Measurements from ENCODE around the gene RNF151. TPM values are rescaled to one million over a fixed set of nuclear protein-coding genes. Genes with fewer than 3 reads are reported as not detected.

The RNF151 gene
- total RNA-seq (2022; extraction: Qiagen RNA extraction): 0.10 TPM in 1 of 5 replicates, not detected in the others

GRCh38 chr16:1966460-1966859, at the start of gene RNF151:
RNF151 (plus strand) TSS chr16:1966856; CDS start chr16:1966882, 26 bp downstream.

GRCh38 chr16:1918351-1919326, 48.0 kb upstream of the RNF151 start, which contains the start of gene HS3ST6:
HS3ST6 (minus strand) TSS chr16:1918415; CDS start chr16:1918323, 92 bp downstream.

GRCh38 chr16:1942810-1943726, 23.6 kb upstream of the RNF151 start, which contains the start of gene MSRB1:
MSRB1 (minus strand) TSS chr16:1943199; CDS start chr16:1943156, 43 bp downstream.

GRCh38 chr16:1959269-1960039, 7.2 kb upstream of the RNF151 start, which contains the start of gene NDUFB10:
NDUFB10 (plus strand) TSS chr16:1959538; CDS start chr16:1959625, 87 bp downstream.

GRCh38 chr16:1964506-1965395, 1.9 kb upstream of the RNF151 start, which contains the start of gene RPS2:
RPS2 (minus strand) TSS chr16:1964826; CDS start chr16:1964625, 201 bp downstream.

GRCh38 chr16:1971796-1972489, 5.3 kb downstream of the RNF151 start, which contains the start of gene TBL3:
TBL3 (plus strand) TSS chr16:1972053; CDS start chr16:1972165, 112 bp downstream.

GRCh38 chr16:1981398-1981836, 14.8 kb downstream of the RNF151 start, which contains the start of gene NOXO1:
NOXO1 (minus strand) TSS chr16:1981469; CDS start chr16:1981179, 290 bp downstream.

GRCh38 chr16:1983544-1984346, 17.1 kb downstream of the RNF151 start, which contains the start of gene GFER:
GFER (plus strand) TSS chr16:1984193; CDS start chr16:1984219, 26 bp downstream.

GRCh38 chr16:1989209-1990100, 22.8 kb downstream of the RNF151 start, which contains the start of gene SYNGR3:
SYNGR3 (plus strand) TSS chr16:1989970; CDS start chr16:1990103, 133 bp downstream.

GRCh38 chr16:2009791-2010510, 43.3 kb downstream of the RNF151 start, which contains the start of gene ZNF598:
ZNF598 (minus strand) TSS chr16:2009821.

Other genes with a start within 250 kb of the RNF151 start
- gene NME3, start 195.3 kb upstream of the RNF151 start, total RNA-seq (2022; extraction: Qiagen RNA extraction): 28.9 to 70.0 TPM (median 65.7 TPM) in 5 replicates
- gene EME2, start 194.0 kb upstream of the RNF151 start, total RNA-seq (2022; extraction: Qiagen RNA extraction): 5.2 to 12.2 TPM (median 10.1 TPM) in 5 replicates
- 153 to 277 TPM (median 252 TPM) in 5 replicates for gene MRPS34, start 193.7 kb upstream of the RNF151 start, total RNA-seq (2022; extraction: Qiagen RNA extraction)
- gene SPSB3, start 184.3 kb upstream of the RNF151 start, total RNA-seq (2022; extraction: Qiagen RNA extraction): 15.2 to 28.8 TPM (median 25.6 TPM) in 5 replicates
- 57.1 to 94.6 TPM (median 90.2 TPM) in 5 replicates for gene NUBP2, start 183.9 kb upstream of the RNF151 start, total RNA-seq (2022; extraction: Qiagen RNA extraction)
- gene IGFALS, start 173.2 kb upstream of the RNF151 start, total RNA-seq (2022; extraction: Qiagen RNA extraction): 0.04 to 0.13 TPM (median 0.08 TPM) in 3 of 5 replicates, not detected in the others
- gene HAGH, start 140.0 kb upstream of the RNF151 start, total RNA-seq (2022; extraction: Qiagen RNA extraction): 58.3 to 76.8 TPM (median 69.0 TPM) in 5 replicates
- gene FAHD1, start 139.7 kb upstream of the RNF151 start, total RNA-seq (2022; extraction: Qiagen RNA extraction): 47.7 to 53.9 TPM (median 52.3 TPM) in 5 replicates
- 1.7 to 2.3 TPM (median 1.9 TPM) in 5 replicates for gene MEIOB, start 94.7 kb upstream of the RNF151 start, total RNA-seq (2022; extraction: Qiagen RNA extraction)
- gene HS3ST6, start 48.4 kb upstream of the RNF151 start, total RNA-seq (2022; extraction: Qiagen RNA extraction): 1.6 to 3.9 TPM (median 3.0 TPM) in 5 replicates
- 25.7 to 36.5 TPM (median 34.4 TPM) in 5 replicates for gene MSRB1, start 23.7 kb upstream of the RNF151 start, total RNA-seq (2022; extraction: Qiagen RNA extraction)
- gene RPL3L, start 12.2 kb upstream of the RNF151 start, total RNA-seq (2022; extraction: Qiagen RNA extraction): not detected in 5 replicates
- gene NDUFB10, start 7.3 kb upstream of the RNF151 start, total RNA-seq (2022; extraction: Qiagen RNA extraction): 230 to 308 TPM (median 254 TPM) in 5 replicates
- 3,823 to 5,639 TPM (median 5,518 TPM) in 5 replicates for gene RPS2, start 2.0 kb upstream of the RNF151 start, total RNA-seq (2022; extraction: Qiagen RNA extraction)
- 32.8 to 46.2 TPM (median 39.0 TPM) in 5 replicates for gene TBL3, start 5.2 kb downstream of the RNF151 start, total RNA-seq (2022; extraction: Qiagen RNA extraction)
- 0.09 to 0.52 TPM (median 0.21 TPM) in 5 replicates for gene NOXO1, start 14.6 kb downstream of the RNF151 start, total RNA-seq (2022; extraction: Qiagen RNA extraction)
- 21.3 to 45.6 TPM (median 42.0 TPM) in 5 replicates for gene GFER, start 17.3 kb downstream of the RNF151 start, total RNA-seq (2022; extraction: Qiagen RNA extraction)
- 5.5 to 9.7 TPM (median 8.2 TPM) in 5 replicates for gene SYNGR3, start 23.1 kb downstream of the RNF151 start, total RNA-seq (2022; extraction: Qiagen RNA extraction)
- gene ZNF598, start 43.0 kb downstream of the RNF151 start, total RNA-seq (2022; extraction: Qiagen RNA extraction): 45.4 to 65.2 TPM (median 62.1 TPM) in 5 replicates
- 0.87 to 1.3 TPM (median 1.1 TPM) in 5 replicates for gene NPW, start 52.9 kb downstream of the RNF151 start, total RNA-seq (2022; extraction: Qiagen RNA extraction)
- gene NHERF2, start 60.0 kb downstream of the RNF151 start, total RNA-seq (2022; extraction: Qiagen RNA extraction): 43.6 to 63.6 TPM (median 62.0 TPM) in 5 replicates
- 37.5 to 51.5 TPM (median 47.5 TPM) in 5 replicates for gene NTHL1, start 81.0 kb downstream of the RNF151 start, total RNA-seq (2022; extraction: Qiagen RNA extraction)
- gene TSC2, start 81.1 kb downstream of the RNF151 start, total RNA-seq (2022; extraction: Qiagen RNA extraction): 26.6 to 43.3 TPM (median 38.2 TPM) in 5 replicates
- gene PKD1, start 169.0 kb downstream of the RNF151 start, total RNA-seq (2022; extraction: Qiagen RNA extraction): 36.3 to 64.1 TPM (median 59.9 TPM) in 5 replicates
- gene RAB26, start 181.8 kb downstream of the RNF151 start, total RNA-seq (2022; extraction: Qiagen RNA extraction): 2.4 to 4.6 TPM (median 3.5 TPM) in 5 replicates
- 40.5 to 59.7 TPM (median 53.3 TPM) in 5 replicates for gene TRAF7, start 188.9 kb downstream of the RNF151 start, total RNA-seq (2022; extraction: Qiagen RNA extraction)
- gene CASKIN1, start 229.7 kb downstream of the RNF151 start, total RNA-seq (2022; extraction: Qiagen RNA extraction): 0.32 to 0.66 TPM (median 0.56 TPM) in 5 replicates
- 42.1 to 58.2 TPM (median 51.9 TPM) in 5 replicates for gene MLST8, start 238.6 kb downstream of the RNF151 start, total RNA-seq (2022; extraction: Qiagen RNA extraction)
- gene BRICD5, start 244.0 kb downstream of the RNF151 start, total RNA-seq (2022; extraction: Qiagen RNA extraction): 4.2 to 6.5 TPM (median 5.7 TPM) in 5 replicates
- 16.3 to 36.4 TPM (median 34.8 TPM) in 5 replicates for gene PGP, start 248.0 kb downstream of the RNF151 start, total RNA-seq (2022; extraction: Qiagen RNA extraction)